HG03175 (cell line): ENCODE measurements around the gene TBC1D9B.

ENCODE experiments used
- ATAC-seq: cut with Tn5 transposase; IDR thresholded peaks from one replicate; pipeline ENCODE4 v1.9.1; 2021; ENCODE audit warnings: mild to moderate bottlenecking, moderate library complexity; ENCODE audit not compliant: unreplicated experiment

The TBC1D9B gene

GRCh38 chr5:179907556-179908324 is at the start of gene TBC1D9B:
TBC1D9B (minus strand) TSS chr5:179907897; CDS start chr5:179907821, 76 bp downstream.
- peak; percentile 85 for ATAC-seq

GRCh38 chr5:179955630-179956029 is 47.9 kb upstream of the TBC1D9B start:
- ATAC-seq, result no peak

- no peak for ATAC-seq
Measured at GRCh38 chr5:179955062-179955461, 47.4 kb upstream of the TBC1D9B start.

- ATAC-seq, result no peak
Measured at GRCh38 chr5:179954434-179954833, 46.7 kb upstream of the TBC1D9B start.

GRCh38 chr5:179953987-179954386 is 46.3 kb upstream of the TBC1D9B start:
- no peak for ATAC-seq

GRCh38 chr5:179936976-179937681 is 29.4 kb upstream of the TBC1D9B start:
- no peak for ATAC-seq

- no peak for ATAC-seq
Measured at GRCh38 chr5:179930788-179931473, 23.2 kb upstream of the TBC1D9B start.

- ATAC-seq, result no peak
Measured at GRCh38 chr5:179927824-179928223, 20.1 kb upstream of the TBC1D9B start.

GRCh38 chr5:179926657-179927056 is 19.0 kb upstream of the TBC1D9B start:
- ATAC-seq, result no peak

GRCh38 chr5:179923436-179923835 is 15.7 kb upstream of the TBC1D9B start:
- ATAC-seq, result no peak

- no peak for ATAC-seq
Measured at GRCh38 chr5:179920175-179920574, 12.5 kb upstream of the TBC1D9B start.

- ATAC-seq, result no peak
Measured at GRCh38 chr5:179919487-179920060, 11.9 kb upstream of the TBC1D9B start.

- no peak for ATAC-seq
Measured at GRCh38 chr5:179918742-179919486, 11.2 kb upstream of the TBC1D9B start.

- no peak for ATAC-seq
Measured at GRCh38 chr5:179916523-179916922, 8.8 kb upstream of the TBC1D9B start.

- no peak for ATAC-seq
Measured at GRCh38 chr5:179915406-179915935, 7.8 kb upstream of the TBC1D9B start.

- ATAC-seq, result no peak
Measured at GRCh38 chr5:179914032-179914755, 6.5 kb upstream of the TBC1D9B start.

GRCh38 chr5:179913461-179913860 is 5.8 kb upstream of the TBC1D9B start:
- no peak for ATAC-seq

GRCh38 chr5:179912951-179913350 is 5.3 kb upstream of the TBC1D9B start:
- ATAC-seq, result no peak

GRCh38 chr5:179912386-179912785 is 4.7 kb upstream of the TBC1D9B start:
- no peak for ATAC-seq

- no peak for ATAC-seq
Measured at GRCh38 chr5:179909224-179909623, 1.5 kb upstream of the TBC1D9B start.
